A204.1 (cell line): ENCODE results near the gene ADSS1.
"Not testable (repeated sequence)": the region's sequence is repeated elsewhere in the genome, so short reads cannot be mapped to it uniquely, and the experiment has no call there.

Experiments
- FAIRE-seq: peaks from 2 replicates; lab custom pipeline; 2012; peaks lifted over from hg19 to GRCh38; lab: Jason Lieb, UNC

Gene ADSS1

DNA sequence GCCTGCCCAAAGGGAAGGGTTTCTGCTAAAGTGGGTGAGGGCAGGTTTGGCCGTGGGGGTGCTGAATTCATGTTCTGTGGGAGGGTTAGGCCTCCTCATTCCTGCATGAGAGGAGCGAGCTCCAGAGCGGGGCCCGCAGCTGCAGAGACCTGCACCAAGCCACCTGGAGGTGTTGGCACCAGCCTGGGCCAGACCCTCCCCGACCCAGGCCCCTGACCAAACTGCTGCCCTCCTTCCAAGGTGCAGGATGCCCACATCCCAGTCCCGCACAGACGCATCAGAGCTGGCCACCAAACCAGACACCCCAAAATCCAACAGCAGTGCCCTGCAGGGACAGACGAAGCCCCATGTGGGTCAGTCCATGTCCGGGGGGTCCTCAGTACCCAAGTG, 10.6 kb downstream of the ADSS1 start:
- FAIRE-seq: no peak

GRCh38 chr14:104734991-104735779, 11.2 kb downstream of the ADSS1 start:
- FAIRE-seq: no peak

DNA sequence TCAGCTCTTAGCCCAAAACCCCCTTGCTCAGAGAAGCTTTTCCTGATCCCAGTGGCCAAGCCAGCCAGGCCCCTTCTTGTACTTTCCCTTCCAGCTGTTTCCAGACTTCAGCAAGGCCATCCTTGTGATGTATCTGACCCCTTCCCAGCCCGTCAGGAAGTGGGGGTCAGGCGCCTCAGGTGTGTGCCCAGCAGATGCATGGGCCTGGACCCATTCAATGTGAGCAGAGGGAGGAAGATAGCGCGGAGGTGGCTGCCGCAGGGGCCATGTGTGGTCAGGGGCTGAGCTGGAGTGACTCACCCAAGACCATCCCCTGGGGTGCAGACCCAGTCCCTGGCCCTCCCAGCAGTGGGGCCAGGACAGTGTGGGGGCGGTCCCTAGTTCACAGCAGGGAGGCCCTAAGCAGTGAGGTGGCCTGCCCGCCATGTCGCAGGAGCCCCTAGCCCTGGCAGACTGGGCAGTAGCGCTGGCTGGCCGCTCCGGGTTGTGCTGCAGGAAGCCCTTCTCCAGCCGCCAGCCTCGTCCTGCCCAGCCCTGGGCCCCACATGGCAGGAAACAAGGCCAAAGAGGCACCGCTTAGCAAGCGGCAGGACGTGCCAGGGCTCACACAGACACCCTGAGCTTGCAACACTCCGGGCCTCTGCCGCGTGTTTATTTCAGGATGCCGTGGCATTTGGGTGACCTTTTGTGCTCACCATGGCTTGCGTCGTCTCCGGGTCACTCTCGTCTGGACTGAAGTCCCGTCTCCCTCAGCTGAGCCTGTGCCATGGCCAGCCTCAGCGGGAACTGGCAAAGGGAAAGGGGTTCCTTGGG, 12.0 kb downstream of the ADSS1 start:
- no peak for FAIRE-seq

DNA sequence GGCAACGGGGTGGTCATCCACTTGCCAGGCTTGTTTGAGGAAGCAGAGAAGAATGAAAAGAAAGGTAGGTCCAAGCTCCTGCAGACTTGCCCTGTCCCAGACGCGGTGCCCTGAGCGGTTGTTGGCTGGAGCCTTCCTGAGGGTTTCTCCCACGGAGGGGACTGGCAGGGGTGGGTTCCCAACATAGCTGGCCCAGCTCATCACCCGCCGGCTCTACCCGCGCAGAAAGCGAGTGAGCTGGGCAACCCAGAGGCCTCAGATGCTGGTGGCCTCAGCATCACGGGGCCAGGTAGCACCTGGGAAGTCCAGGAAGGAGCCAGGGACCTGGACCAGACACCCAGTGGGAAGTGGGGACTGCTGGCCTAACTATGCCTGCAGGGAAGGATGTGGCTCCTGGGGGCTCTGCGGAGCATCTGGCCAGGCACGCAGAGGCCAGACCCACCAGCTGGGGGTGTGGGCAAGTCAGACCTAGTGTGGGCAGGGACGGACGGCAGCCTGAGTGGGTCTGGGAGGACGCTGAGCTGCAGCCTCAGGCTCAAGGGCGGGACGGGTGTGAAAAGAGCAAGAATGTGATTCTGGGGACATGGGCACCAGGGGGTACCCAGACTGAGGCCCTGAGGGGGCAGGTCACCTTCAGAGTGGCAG, 14.5 kb downstream of the ADSS1 start:
- FAIRE-seq: no peak

DNA sequence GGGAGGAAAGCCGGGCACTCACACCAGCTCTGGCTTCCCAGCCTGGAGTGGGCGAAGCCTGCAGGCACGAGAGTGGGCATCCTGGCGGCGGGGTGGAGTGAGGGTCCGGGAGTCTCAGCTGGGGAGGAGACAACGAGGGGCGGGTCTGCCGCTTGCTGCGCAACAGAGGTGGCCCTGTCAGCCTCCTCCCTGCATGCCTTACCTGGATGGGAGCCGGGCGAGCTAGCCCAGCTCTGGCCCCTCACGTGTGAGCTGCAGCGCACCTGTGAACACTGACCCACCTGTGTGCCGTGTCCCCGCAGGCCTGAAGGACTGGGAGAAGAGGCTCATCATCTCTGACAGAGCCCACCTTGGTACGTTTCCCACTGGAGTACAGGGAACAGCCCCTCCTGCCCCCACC, 15.0 kb downstream of the ADSS1 start:
- no peak for FAIRE-seq

DNA sequence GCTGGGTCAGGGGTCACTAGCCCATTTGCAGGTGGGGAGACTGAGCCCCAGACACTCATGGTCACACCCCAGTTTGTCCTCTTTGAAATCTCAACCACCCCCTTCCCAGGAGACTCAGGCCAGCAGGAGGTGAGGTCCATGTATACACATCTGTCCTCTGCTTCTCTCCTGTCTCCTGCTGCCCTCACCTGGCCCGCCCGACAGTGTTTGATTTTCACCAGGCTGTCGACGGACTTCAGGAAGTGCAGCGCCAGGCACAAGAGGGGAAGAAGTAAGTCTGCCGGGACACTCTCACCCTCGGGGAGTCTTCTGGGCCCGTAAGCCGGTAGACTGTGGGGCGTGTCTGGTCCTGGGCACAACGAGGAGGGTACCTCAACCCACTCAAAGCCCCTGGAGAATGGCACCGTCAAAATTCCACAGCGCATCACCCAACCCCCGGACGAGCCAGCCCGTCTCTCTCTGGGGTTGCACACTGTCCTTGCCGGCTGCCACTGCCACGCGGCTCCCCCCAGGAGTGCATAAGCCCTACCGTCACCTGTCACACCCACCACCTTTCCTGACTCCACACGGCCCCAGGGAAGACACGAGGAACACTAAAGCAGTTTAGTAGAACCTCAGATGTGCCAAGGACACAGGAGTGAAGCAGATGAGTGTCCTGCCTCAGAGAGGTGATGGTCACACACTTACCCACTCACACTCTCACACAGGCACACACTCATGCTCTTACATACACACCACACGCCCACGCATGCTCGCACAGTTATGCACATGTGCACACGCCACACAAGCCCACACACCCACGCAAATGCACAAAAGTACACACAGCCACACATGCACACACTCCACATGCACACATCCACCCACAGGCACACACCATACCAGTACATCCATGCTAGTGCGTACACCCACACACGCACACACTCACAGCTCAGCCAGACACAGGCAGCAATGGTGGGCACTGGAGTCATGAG, 15.8 kb downstream of the ADSS1 start:
- no peak for FAIRE-seq

DNA sequence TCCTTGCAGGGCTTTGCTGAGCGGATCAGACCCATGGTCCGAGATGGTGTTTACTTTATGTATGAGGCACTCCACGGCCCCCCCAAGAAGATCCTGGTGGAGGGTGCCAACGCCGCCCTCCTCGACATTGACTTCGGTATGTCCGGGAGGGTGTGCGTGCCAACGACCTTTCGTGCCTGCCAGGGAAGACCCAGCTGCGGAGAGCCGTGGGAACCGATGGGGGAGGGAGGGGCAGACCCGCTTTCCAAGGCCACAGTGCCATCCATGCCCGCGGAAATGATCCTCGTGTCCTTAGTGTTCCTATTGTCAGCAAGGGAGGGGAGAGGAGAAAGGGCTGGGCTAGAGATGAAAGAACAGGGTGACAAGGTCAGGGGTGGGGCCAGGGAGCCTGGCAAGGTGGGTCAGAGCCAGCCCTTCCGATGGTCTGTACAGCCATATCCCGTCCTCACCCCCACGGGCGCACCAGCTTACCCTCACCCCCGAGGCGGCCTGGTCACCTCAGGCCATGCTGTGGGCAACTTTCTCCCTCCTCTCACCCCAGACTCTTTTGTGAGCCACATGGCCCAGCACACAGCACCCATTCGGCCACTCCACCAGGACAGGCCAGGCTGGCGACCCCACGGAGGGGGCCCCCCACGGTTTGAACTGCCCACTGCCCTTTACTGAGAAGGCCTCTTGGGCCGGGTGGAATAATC, 17.2 kb downstream of the ADSS1 start:
- no peak for FAIRE-seq

DNA sequence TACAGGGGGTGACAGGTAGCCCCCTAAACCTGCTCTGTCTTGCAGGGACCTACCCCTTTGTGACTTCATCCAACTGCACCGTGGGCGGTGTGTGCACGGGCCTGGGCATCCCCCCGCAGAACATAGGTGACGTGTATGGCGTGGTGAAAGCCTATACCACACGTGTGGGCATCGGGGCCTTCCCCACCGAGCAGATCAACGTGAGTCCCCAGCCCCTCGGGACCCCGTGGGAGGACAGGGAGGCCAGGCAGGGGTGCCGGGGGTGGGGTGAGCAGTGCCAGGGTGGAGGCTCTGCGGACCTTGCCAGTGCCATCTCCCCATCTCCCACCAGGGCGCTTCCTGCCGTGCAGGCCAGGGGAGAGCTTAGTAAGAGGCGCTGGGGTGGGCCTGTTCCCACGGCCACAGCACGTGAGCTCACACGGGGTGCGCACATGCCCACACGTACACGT, 17.8 kb downstream of the ADSS1 start:
- FAIRE-seq: no peak

GRCh38 chr14:104742586-104743455, 18.8 kb downstream of the ADSS1 start:
- FAIRE-seq: no peak

- FAIRE-seq: no peak
Observed at GRCh38 chr14:104743461-104744380, 19.7 kb downstream of the ADSS1 start.

DNA sequence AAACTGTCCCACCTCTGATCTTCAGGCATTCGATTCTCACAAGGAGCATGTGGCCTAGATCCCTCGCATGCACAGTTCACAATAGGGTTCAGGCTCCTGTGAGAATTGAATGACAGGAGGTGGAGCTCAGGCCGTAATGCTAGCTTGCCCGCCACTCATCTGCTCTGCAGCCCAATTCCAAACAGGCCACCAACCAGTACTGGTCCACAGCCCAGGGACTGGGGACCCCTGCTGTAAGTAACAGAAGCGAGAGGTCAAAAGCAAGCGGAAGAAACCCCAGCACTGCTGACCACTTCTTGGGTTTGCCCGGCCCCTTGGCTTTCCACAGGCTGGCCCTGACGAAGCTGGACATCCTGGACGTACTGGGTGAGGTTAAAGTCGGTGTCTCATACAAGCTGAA, 20.5 kb downstream of the ADSS1 start:
- no peak for FAIRE-seq

- FAIRE-seq: no peak
Observed at GRCh38 chr14:104745431-104745830, 21.4 kb downstream of the ADSS1 start.

GRCh38 chr14:104746071-104746545, 22.1 kb downstream of the ADSS1 start:
- no peak for FAIRE-seq

GRCh38 chr14:104746934-104747481, 23.0 kb downstream of the ADSS1 start:
- FAIRE-seq: no peak

DNA sequence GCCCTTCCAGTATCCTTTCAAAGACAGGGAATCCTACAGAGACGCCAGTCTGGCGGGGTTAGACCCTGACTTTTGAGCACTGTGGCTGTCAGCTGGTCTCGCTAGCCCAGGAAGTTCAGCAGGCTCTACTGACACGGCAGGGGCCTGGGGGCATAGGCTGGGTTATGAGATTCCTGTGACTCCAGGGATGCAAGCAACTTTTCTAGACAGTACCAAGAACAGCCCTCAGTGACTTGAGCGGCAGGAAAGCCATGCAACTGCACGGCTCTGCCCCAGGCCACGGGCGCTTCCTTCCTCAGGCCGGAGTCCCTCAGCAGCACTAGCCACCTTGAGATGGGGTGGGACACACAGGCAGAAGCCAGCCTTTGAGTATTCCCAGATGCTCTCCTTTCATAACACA, 23.8 kb downstream of the ADSS1 start:
- no peak for FAIRE-seq

- FAIRE-seq: no peak
Observed at GRCh38 chr14:104749111-104749649, 25.2 kb downstream of the ADSS1 start.

DNA sequence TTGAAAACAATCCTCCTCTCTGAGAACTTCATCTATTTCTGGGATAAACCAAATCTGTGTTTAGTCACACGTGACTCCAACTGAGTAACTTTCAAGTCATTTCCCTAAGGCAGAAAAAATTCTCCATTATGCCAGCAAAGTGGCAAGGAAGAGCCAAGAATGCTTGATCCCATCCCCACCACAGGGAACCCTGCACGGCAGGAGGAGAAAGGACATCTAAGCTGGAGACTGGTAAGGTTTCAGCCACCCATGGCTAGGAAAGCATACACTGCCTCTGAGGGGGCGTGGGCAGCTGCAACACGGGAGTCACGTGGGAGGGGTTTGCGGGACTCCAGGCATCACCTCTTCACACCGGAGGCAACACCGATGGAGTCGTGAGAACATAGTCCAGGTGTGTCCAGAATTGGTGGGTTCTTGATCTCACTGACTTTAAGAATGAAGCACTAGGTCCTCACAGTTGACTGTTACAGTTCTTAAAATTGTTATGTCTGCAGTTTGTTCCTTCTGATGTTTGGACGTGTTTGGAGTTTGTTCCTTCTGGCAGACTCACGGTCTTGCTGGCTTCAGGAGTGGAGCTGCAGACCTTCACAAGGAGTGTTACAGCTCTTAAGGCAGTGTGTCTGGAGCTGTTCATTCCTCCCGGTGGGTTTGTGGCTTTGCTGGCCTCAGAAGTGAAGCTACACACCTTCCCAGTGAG, 26.2 kb downstream of the ADSS1 start:
- FAIRE-seq: no peak

GRCh38 chr14:104750753-104751057, 26.7 kb downstream of the ADSS1 start:
- not testable (repeated sequence) for FAIRE-seq
